Transverse colon (tissue), 4 donors: ENCODE results near the gene CYFIP1. TPM values are rescaled to one million over a fixed set of nuclear protein-coding genes. Genes with fewer than 3 reads are reported as not detected.

ENCODE experiments used
- DNase-seq: peaks from one replicate; pipeline ENCODE4 v3.0.0-alpha.2; 2019
- H3K27ac ChIP-seq, 4 donors: fragments of 200-600 bp; sonication (generic); 2 replicates each; pipeline ENCODE4 v1.5.1; 2016 to 2018; ENCODE audit warnings: inconsistent platforms in 4 of 4
- H3K27me3 ChIP-seq: fragments of 200-600 bp; sonication (generic); 2 replicates; pipeline ENCODE4 v1.5.1; 2017; ENCODE audit warnings: inconsistent platforms
- H3K36me3 ChIP-seq, 4 donors: fragments of 200-600 bp; sonication (generic); 2 replicates each; pipeline ENCODE4 v1.5.1; 2017 to 2019; ENCODE audit warnings: inconsistent platforms in 4 of 4
- H3K4me1 ChIP-seq, 4 donors: fragments of 200-600 bp; sonication (generic); 2 replicates each; pipeline ENCODE4 v1.5.1; 2017 to 2020; ENCODE audit warnings: inconsistent platforms in 4 of 4
- H3K4me3 ChIP-seq, 4 donors: fragments of 200-600 bp; sonication (generic); 1 replicate in 1 of 4; 2 replicates in 3 of 4; pipeline versions ENCODE4 v1.5.1 to v1.6.1; 2017 to 2019; ENCODE audit warnings: inconsistent platforms in 4 of 4
- H3K9me3 ChIP-seq, 2 donors: fragments of 200-600 bp; sonication (generic); 2 replicates each; pipeline ENCODE4 v1.5.1; 2017 to 2019; ENCODE audit warnings: inconsistent platforms in 2 of 2
- CTCF ChIP-seq, 5 experiments: fragments of 200-600 bp in 3 of 5; fragments of 450-650 bp in 2 of 5; sonication (generic) in 3 of 5; IDR thresholded peaks; 1 replicate in 2 of 5; 2 replicates in 3 of 5; pipeline ENCODE4 v1.5.1; 2016 to 2017; ENCODE audit warnings: antibody characterized with exemption in 5 of 5, inconsistent platforms in 3 of 5, mild to moderate bottlenecking in 2 of 5, moderate library complexity in 1 of 5
- EP300 ChIP-seq: sonication (generic); formaldehyde crosslinking; IDR thresholded peaks from one replicate; pipeline ENCODE4 v1.6.1; 2017; ENCODE audit warnings: antibody characterized with exemption, low read depth
- POLR2A ChIP-seq: fragments of 450-650 bp; IDR thresholded peaks from one replicate; pipeline ENCODE4 v1.6.1; 2016; ENCODE audit warnings: antibody characterized with exemption, mild to moderate bottlenecking, moderate library complexity
- POLR2AphosphoS5 ChIP-seq, 3 donors: sonication (generic); formaldehyde crosslinking; IDR thresholded peaks; one replicate each; pipeline ENCODE4 v1.6.1; 2016; ENCODE audit warnings: antibody characterized with exemption in 3 of 3
- WGBS, 2 donors: methylation state at CpG; one replicate each; pipeline ENCODE4 v1.1.5; 2018; ENCODE audit warnings: low coverage in 1 of 2; 5-methylcytosine and 5-hydroxymethylcytosine counted together
- in situ Hi-C, 4 donors: fragments of 200-750 bp; cut with MboI; loops; one replicate each; pipeline versions ENCODE4 v1.15.0 to v1.15.1; 2017; ENCODE audit warnings: low sequenced_read_pairs in 3 of 4, low pct_ligation_motif_present in 1 of 4, low pct_unique_long_range_greater_than_20kb in 1 of 4
- intact Hi-C: fragments of 100-400 bp; cut with DNase I; formaldehyde crosslinking; loops from one replicate; pipeline ENCODE4 v1.15.1; 2023; ENCODE audit warnings: low total_unique reads
- total RNA-seq, 4 donors: library from RNA; depleted of rRNA; stranded (reverse); fragments of >200 nt; gene quantifications; one replicate each; pipeline ENCODE4 v1.1.0, GENCODE V29; 2016

The CYFIP1 gene
- total RNA-seq, 4 donors from 2014 or later: 63.7 to 201 (median 171) TPM

DNA sequence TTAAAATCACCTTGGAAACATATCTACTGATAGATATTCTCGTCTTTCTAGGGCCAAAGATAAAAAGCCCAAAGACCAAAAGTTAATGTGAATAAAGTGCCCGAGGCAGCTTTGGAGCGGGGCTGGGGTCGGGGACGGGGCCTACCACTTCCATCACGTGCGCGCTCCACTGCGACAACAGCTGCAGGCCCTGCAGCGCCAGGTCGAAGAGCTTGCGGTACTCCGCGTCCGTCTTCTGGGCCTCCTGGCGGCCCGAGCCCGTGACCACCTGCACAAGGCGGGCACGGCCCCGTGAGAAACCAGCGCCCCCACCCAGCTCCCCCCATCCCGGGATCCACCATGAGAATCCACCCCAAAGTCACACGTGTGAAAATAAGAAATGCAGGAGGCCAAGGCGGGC lies 52.4 kb downstream of the CYFIP1 start:
- Histone ChIP-seq H3K27ac (no peak overlapping the region), H3K4me1 (peaks cover 0 to 5% (median 0%) of the 10 kb centered on the region in 4 donors), H3K36me3 (peaks cover 0 to 25% (median 5%) of the 10 kb centered on the region in 4 donors), H3K4me3 (no peak overlapping the region), H3K9me3 (no peaks in the 10 kb centered on the region), H3K27me3 (no peaks in the 10 kb centered on the region)
- WGBS, 2 donors: 97 to 100% methylated on average over 3 to 25 of the region's 25 CpGs
- intact Hi-C loops: no loop called here
- in situ Hi-C loops: loop anchor here in 1 of 4 donors (25.0 kb wide), 1 partner anchor 110 kb away; the partner anchor contains the start of gene TUBGCP5
- TF ChIP-seq POLR2A (no peak), POLR2AphosphoS5 (IDR thresholded peaks at IDR 0.05) (no peak), CTCF (IDR thresholded peaks at IDR 0.05) (no peak), EP300 (no peak)
- no peak for DNase-seq

DNA sequence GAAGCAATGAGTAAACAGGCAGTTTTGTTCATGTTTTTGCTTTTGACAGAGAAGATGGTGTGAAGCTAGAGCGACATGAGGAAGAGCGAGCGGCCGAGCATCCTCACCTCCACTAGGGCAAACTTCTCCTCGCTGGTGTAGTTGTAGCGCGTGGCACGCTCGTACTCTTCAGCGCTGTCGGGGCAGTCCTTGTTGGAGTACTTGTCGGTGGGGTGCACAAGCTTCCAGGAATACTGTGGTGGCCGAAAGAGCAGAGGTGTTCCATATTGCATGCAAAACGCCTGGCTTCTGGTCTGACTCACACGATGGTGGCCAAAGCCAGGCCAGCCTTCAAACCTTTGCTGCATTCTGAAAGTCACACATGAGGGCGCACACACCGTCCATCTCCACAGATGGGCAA lies 54.3 kb downstream of the CYFIP1 start:
- DNase-seq: no peak
- Histone ChIP-seq H3K4me1 (no peaks in the 10 kb centered on the region), H3K36me3 (peaks cover 0 to 24% (median 0%) of the 10 kb centered on the region in 4 donors), H3K9me3 (no peaks in the 10 kb centered on the region), H3K4me3 (no peak overlapping the region), H3K27ac (no peak overlapping the region), H3K27me3 (no peaks in the 10 kb centered on the region)
- WGBS, 2 donors: 94 to 100% methylated on average over 2 to 17 of the region's 17 CpGs
- intact Hi-C loops (no loop called here), in situ Hi-C loops (loop anchor here in 1 of 4 donors (25.0 kb wide), 1 partner anchor 111 kb away; the partner anchor contains the start of gene TUBGCP5)
- no peak for TF ChIP-seq POLR2AphosphoS5 (IDR thresholded peaks at IDR 0.05)
- TF ChIP-seq POLR2A: no peak
- no peak for TF ChIP-seq EP300
- TF ChIP-seq CTCF (IDR thresholded peaks at IDR 0.05): no peak

DNA sequence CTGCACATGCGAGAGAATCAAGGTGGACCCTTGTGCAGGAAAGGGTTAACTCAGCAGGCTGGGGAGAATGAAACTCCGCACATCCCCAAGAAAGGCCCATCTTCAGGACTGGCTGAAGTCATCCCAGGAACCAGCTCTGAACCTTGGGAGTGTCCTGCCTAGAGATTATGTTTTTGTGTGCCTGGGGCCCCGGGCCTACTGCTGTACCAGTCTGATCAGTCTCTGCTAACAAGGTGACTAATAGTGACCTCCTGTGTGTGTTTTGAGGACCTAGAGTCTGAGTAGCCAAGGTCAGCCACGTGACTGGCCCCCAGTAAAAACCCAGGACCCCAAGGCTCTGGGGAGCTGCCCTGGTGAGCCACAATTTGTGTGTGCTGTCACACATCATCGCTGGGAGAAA lies 58.2 kb downstream of the CYFIP1 start:
- 97 to 100% methylated on average over 1 to 4 of the region's 5 CpGs for WGBS, 2 donors
- no peaks in the 10 kb centered on the region for H3K9me3 ChIP-seq
- no peak overlapping the region for H3K27ac ChIP-seq
- no peaks in the 10 kb centered on the region for H3K27me3 ChIP-seq
- H3K4me3 ChIP-seq: no peak overlapping the region
- DNase-seq: no peak
- intact Hi-C loops: no loop called here
- TF ChIP-seq EP300: no peak
- TF ChIP-seq POLR2AphosphoS5 (IDR thresholded peaks at IDR 0.05): no peak
- TF ChIP-seq POLR2A: no peak
- TF ChIP-seq CTCF (IDR thresholded peaks at IDR 0.05): no peak
- peaks cover 0 to 37% (median 7%) of the 10 kb centered on the region in 4 donors for H3K36me3 ChIP-seq
- H3K4me1 ChIP-seq: no peaks in the 10 kb centered on the region
- in situ Hi-C loops: loop anchor here in 1 of 4 donors (25.0 kb wide), 1 partner anchor 110 kb away; no protein-coding TSS in a partner anchor

DNA sequence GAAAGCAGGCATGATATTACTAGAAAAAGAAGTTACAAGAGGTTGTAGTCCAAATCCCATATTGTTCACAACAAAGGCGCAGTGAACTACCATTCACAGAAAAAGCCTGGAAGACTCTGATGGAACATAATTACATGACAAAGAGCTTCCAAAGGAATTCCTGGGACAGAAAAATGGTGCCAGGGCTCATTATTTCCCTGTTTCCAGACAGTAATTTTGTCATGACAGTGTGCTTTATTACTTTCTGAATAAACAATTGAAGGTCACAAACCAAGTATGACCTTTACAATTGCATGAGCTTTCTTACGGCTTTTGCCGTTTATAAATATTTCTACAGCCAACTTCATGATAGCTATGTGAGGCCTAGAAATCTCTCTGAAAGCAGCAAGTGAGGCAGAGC lies 61.0 kb downstream of the CYFIP1 start:
- H3K36me3 ChIP-seq: peaks cover 0 to 36% (median 11%) of the 10 kb centered on the region in 4 donors
- WGBS, 2 donors: 37 to 45% methylated on average over 3 of the region's 3 CpGs
- in situ Hi-C loops: loop anchor here in 1 of 4 donors (25.0 kb wide), 1 partner anchor 107 kb away; no protein-coding TSS in a partner anchor
- no peaks in the 10 kb centered on the region for H3K9me3 ChIP-seq
- no peak overlapping the region for H3K4me3 ChIP-seq
- intact Hi-C loops: no loop called here
- H3K27ac ChIP-seq: no peak overlapping the region
- DNase-seq: no peak
- H3K4me1 ChIP-seq: no peaks in the 10 kb centered on the region
- H3K27me3 ChIP-seq: no peaks in the 10 kb centered on the region
- TF ChIP-seq POLR2AphosphoS5 (IDR thresholded peaks at IDR 0.05) (no peak), CTCF (IDR thresholded peaks at IDR 0.05) (no peak), POLR2A (no peak), EP300 (no peak)
